ENCODE measurements around the gene MNAT1.

DNA sequence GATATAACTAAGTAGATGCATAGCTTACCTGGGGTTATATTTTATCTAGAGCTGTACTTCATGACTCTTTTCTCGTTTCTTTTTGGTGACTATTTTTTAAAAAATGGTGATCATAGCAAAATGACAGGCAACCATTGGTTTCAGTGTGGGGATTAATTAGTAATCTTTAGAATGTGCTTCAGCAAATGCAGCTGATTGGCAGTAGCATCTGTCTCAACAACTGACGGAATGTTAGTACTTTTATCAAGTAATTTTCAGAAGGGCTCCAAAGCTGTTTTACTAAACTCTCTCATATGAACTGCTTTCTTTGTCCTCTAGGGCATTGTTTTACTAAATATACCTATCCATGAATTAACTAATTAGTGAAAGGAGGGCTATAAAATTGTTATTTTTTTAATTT, 128.7 kb downstream of the MNAT1 start:
- TF ChIP-seq, protein P1, sequence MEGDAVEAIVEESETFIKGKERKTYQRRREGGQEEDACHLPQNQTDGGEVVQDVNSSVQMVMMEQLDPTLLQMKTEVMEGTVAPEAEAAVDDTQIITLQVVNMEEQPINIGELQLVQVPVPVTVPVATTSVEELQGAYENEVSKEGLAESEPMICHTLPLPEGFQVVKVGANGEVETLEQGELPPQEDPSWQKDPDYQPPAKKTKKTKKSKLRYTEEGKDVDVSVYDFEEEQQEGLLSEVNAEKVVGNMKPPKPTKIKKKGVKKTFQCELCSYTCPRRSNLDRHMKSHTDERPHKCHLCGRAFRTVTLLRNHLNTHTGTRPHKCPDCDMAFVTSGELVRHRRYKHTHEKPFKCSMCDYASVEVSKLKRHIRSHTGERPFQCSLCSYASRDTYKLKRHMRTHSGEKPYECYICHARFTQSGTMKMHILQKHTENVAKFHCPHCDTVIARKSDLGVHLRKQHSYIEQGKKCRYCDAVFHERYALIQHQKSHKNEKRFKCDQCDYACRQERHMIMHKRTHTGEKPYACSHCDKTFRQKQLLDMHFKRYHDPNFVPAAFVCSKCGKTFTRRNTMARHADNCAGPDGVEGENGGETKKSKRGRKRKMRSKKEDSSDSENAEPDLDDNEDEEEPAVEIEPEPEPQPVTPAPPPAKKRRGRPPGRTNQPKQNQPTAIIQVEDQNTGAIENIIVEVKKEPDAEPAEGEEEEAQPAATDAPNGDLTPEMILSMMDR (tag by site-specific recombination; IDR thresholded peaks at IDR 0.05), result no peak
- TF ChIP-seq, protein P2, sequence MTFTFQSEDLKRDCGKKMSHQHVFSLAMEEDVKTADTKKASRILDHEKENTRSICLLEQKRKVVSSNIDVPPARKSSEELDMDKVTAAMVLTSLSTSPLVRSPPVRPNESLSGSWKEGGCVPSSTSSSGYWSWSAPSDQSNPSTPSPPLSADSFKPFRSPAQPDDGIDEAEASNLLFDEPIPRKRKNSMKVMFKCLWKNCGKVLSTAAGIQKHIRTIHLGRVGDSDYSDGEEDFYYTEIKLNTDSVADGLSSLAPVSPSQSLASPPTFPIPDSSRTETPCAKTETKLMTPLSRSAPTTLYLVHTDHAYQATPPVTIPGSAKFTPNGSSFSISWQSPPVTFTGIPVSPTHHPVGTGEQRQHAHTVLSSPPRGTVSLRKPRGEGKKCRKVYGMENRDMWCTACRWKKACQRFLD (tag by site-specific recombination; IDR thresholded peaks at IDR 0.05), result no peak
- TF ChIP-seq ZNF658 (tag by site-specific recombination; IDR thresholded peaks at IDR 0.05) (no peak), KLF16 (tag by site-specific recombination; IDR thresholded peaks at IDR 0.05) (no peak), ZNF324 (tag by site-specific recombination; IDR thresholded peaks at IDR 0.05) (no peak), ZNF121 (tag by site-specific recombination; IDR thresholded peaks at IDR 0.05) (no peak), ZFP41 (tag by site-specific recombination; IDR thresholded peaks at IDR 0.05; ENCODE audit: borderline replicate concordance) (no peak), HOXA7 (CRISPR knock-in tag; IDR thresholded peaks at IDR 0.05; ENCODE audit: borderline replicate concordance) (no peak), MYNN (tag by site-specific recombination; IDR thresholded peaks at IDR 0.05; ENCODE audit: borderline replicate concordance) (no peak)
- TF ChIP-seq, protein P3, sequence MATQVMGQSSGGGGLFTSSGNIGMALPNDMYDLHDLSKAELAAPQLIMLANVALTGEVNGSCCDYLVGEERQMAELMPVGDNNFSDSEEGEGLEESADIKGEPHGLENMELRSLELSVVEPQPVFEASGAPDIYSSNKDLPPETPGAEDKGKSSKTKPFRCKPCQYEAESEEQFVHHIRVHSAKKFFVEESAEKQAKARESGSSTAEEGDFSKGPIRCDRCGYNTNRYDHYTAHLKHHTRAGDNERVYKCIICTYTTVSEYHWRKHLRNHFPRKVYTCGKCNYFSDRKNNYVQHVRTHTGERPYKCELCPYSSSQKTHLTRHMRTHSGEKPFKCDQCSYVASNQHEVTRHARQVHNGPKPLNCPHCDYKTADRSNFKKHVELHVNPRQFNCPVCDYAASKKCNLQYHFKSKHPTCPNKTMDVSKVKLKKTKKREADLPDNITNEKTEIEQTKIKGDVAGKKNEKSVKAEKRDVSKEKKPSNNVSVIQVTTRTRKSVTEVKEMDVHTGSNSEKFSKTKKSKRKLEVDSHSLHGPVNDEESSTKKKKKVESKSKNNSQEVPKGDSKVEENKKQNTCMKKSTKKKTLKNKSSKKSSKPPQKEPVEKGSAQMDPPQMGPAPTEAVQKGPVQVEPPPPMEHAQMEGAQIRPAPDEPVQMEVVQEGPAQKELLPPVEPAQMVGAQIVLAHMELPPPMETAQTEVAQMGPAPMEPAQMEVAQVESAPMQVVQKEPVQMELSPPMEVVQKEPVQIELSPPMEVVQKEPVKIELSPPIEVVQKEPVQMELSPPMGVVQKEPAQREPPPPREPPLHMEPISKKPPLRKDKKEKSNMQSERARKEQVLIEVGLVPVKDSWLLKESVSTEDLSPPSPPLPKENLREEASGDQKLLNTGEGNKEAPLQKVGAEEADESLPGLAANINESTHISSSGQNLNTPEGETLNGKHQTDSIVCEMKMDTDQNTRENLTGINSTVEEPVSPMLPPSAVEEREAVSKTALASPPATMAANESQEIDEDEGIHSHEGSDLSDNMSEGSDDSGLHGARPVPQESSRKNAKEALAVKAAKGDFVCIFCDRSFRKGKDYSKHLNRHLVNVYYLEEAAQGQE (tag by site-specific recombination; IDR thresholded peaks at IDR 0.05), result no peak
- TF ChIP-seq, protein P4, sequence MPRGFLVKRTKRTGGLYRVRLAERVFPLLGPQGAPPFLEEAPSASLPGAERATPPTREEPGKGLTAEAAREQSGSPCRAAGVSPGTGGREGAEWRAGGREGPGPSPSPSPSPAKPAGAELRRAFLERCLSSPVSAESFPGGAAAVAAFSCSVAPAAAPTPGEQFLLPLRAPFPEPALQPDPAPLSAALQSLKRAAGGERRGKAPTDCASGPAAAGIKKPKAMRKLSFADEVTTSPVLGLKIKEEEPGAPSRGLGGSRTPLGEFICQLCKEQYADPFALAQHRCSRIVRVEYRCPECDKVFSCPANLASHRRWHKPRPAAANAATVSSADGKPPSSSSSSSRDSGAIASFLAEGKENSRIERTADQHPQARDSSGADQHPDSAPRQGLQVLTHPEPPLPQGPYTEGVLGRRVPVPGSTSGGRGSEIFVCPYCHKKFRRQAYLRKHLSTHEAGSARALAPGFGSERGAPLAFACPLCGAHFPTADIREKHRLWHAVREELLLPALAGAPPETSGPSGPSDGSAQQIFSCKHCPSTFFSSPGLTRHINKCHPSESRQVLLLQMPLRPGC (tag by site-specific recombination; IDR thresholded peaks at IDR 0.05), result no peak
- TF ChIP-seq, protein P5, sequence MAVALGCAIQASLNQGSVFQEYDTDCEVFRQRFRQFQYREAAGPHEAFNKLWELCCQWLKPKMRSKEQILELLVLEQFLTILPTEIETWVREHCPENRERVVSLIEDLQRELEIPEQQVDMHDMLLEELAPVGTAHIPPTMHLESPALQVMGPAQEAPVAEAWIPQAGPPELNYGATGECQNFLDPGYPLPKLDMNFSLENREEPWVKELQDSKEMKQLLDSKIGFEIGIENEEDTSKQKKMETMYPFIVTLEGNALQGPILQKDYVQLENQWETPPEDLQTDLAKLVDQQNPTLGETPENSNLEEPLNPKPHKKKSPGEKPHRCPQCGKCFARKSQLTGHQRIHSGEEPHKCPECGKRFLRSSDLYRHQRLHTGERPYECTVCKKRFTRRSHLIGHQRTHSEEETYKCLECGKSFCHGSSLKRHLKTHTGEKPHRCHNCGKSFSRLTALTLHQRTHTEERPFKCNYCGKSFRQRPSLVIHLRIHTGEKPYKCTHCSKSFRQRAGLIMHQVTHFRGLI (tag by site-specific recombination; IDR thresholded peaks at IDR 0.05), result no peak

All from HEK293 (cell line).